HG03558 (cell line): Measurements from ENCODE around the gene KRT73.

ENCODE experiments used
- ATAC-seq: cut with Tn5 transposase; IDR thresholded peaks from one replicate; pipeline ENCODE4 v1.9.1; 2021; ENCODE audit warnings: moderate number of reproducible peaks; ENCODE audit not compliant: unreplicated experiment; ENCODE audit errors: extremely low read depth

Gene KRT73

DNA sequence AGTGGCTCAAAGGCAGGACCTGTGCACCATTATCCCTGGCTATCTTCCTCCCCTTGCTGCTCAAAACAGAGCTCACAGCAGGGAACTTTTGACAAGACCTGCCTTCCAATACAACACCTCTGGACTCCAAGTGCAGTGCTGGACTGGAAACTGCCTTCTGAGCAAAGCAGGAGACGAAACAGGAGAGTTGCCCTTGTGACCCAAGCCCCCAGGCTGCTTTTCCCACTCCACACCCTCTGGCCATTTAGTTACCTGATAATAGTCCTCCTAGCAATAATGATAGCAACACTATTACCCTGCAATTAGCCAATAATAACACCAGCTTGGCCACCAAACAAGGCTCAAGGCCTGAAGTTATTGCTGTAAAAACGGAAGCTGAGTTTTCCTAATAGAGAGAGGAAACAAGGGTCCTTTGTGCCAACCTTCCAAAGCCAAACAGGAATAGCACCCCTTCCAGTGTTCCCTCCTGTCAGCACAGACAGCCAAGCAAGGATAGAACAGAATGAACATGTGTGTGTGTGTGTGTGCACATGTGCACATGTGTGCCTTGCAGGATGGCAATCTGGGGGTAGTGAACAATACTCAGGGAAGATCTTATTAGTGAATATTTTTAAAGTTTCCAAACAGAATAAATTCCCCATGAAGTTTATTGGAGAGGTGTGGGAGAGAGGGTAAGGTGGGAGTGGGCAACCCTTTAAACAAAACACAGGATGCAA, 9.2 kb upstream of the KRT73 start:
- no peak for ATAC-seq

DNA sequence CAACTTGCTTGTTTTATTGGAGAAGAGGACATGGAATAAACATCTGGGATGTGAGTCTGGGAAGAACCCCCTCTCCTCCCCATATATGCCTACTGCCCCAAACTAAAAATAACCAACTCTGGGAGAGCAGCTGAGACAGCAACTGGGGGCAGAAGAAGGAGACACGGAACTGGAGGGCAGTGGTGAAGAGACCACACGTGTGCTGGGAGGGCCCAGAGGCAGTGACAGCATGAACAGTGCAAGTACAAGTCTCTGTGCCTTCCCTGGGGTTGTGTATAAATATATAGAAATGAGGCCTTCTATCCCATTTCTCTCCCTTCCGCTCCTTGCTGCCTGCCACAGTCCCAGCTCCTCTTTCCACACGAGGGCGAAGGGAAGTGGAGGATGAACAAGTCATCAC, 4.0 kb upstream of the KRT73 start:
- ATAC-seq, result no peak

DNA sequence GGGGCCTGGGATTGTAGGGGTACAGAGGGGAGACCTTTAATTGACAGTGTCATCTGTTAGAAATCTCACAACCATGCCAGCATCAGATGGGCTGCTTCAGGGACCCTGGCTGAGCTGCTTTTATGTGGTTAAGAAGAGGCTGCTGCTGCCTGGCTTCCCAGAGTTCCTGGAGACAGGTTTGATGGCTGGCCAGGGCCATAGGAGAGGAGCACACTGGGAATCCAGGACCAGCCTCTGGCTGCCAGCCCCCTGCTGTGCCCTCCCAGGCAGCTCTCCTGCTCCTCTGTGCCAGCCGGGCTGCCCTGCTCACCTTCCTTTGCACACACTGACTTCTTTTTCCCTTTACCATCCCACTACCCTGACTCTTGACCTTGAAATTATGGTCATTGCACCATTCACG, 507 bp upstream of the KRT73 start:
- no peak for ATAC-seq

DNA sequence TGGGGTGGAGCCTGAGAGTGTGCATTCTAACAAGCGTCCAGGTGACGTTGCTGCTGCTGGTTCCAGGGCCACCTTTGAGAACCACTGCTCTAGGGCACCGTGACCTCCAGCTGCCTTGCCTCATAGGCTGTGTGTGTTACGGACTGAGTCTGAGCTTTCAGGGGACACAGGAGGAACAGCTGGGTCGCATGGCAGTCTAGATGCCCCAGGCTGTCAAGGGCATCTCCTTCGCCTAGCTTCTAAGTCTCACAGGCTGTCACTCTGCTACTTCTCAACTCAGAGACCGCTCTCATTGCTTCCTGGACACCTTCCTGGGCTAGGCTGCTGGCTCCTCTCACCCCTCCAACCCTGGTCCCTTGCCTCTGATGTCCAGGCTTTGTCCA, 965 bp downstream of the KRT73 start:
- no peak for ATAC-seq

DNA sequence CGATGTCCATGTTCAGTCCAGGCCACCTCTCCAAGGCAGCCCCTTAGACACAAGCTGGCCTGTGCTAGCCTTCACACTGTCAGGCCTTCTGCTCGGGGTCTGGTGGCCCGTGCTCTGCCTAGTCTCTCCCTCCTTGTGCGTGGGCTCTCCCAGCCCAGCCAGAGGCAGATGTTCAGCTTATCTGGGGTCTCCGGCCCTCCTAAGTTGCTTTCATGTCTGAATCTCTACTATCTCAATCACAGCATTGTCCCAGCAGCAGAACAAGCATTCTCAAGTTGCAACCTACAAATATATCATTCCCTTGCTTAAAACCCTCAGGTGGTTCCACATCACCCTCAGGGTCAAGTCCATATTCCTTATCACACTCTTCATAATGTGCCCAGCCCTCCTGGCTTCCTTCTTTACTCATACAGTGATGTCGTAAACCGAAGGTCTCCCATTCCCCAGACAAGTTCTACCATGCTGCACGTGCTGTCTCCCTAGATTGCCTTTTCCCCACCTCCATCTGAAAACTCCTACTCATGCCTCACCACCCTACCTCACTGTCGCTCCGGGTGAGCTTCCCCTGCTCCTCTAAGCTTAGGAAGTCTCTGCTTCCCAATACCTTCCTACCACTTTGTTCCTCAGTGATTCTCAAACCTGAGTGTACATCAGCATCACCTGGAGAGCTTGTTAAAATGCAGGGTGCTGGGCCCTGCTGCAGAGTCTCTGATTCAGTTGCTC, 1.5 kb downstream of the KRT73 start:
- ATAC-seq, result no peak

DNA sequence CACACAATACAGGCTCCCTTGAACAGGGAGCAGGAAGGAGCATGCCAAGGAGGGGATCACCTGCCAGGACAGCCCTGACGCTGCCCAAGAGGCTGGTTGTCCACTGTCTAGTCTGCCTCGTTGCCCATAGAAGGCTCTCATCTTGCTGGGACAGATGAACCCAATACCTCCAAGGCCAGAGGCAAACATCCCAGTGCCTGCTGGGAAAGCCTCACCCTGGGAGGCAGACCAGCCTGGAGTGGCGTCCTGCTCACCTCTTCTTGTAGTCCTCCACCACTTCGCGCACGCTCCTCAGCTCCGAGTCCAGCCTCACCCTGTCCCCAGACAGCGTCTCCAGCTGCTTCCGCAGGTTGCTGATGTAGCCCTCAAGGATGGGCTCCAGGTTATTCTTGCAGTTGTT, 2.4 kb downstream of the KRT73 start:
- no peak for ATAC-seq

DNA sequence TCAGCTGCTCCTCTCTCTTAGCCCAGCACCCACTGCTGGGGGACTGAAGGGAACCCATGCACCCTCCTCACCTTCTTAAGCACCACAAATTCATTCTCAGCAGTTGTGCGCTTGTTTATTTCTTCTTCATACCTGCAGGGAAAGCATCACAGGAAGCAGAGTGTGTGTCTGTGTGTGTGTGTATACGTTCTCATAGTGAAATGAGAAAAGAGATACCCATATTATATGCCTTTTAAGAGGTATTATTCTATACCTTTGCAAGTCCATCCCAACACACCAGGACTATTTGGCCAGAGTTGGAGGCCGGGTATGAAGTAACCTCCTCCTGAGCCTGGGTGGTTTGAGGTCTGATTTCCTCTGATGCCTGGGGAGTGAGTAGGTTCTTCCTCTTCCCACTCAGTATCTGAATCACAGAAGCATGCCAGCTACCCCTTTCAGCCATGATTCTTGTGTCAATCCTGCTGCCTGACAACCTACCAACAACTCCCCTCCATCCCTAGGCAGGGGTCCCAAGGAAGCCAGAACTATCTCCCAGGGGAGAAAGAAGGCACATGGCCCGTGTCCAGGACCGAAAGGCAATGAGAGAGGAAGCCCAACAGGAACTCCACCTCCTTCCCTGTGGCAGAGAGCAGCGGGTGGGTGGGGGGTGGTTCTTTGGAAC, 3.0 kb downstream of the KRT73 start:
- no peak for ATAC-seq

DNA sequence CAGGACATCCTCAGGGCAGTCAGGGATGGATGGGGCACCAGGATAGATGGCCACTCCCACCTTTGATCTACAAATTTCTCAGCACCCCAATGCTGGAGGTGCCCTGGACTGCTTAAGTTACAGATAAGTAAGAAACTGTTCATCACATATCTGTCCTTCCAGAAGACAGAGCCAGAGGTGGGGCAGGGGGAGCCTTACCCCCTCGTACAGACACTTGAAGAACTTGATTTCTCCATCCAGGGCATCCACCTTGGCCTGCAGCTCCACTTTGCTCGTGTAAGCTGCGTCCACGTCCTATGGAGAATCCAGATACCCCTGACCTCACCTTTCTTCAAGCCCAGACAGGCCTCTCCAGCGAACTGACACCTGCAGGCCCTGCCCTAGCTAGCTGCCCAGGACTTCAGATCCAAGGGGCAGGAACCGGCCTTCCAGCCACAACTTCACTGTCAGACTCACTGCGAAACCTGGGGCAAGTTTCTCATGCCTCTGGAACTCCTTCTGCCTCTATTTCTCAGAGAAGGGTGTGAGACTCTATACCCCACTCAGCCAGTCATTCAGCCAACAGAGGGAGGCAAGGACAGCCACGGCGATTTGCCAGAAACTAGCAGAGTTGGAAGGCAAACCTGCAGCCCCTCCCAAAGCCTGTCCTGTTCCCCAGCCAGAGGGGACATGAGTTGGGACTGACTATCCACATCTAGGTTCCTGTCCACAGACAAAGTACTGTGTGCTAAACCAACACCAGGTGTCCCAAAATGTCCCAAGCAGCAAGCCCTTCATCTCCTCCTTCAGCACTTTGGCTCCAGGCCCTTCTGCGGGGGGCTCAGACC, 3.8 kb downstream of the KRT73 start:
- no peak for ATAC-seq

DNA sequence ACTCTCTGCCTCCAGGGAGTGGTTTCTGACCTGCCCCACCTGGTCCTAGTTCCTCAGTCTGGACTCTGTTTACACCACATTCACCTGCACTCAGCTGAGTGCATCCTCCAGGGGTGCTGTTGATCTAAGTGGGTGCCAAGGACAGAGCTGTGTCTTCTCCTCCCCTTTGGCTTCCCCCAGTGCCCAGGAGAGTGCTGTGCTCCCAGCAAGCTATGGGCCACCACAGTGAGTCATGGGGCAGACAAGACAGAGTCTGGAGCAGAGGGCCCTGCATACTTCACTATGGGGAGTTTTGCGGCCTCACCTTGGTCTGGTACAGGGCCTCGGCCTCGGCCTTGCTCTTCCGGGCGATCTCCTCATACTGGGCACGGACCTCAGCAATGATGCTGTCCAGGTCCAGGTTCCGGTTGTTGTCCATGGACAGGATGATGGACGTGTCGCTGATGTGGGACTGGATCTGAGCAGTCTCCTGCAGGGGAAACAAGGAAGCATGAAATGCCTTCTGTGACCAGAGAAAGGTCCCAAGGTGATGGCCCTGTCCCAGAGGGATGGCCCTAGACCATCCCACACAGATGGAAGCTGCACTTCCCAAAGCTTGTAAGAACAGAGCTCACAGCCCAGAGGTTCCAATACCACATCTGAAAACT, 4.9 kb downstream of the KRT73 start:
- ATAC-seq, result no peak

DNA sequence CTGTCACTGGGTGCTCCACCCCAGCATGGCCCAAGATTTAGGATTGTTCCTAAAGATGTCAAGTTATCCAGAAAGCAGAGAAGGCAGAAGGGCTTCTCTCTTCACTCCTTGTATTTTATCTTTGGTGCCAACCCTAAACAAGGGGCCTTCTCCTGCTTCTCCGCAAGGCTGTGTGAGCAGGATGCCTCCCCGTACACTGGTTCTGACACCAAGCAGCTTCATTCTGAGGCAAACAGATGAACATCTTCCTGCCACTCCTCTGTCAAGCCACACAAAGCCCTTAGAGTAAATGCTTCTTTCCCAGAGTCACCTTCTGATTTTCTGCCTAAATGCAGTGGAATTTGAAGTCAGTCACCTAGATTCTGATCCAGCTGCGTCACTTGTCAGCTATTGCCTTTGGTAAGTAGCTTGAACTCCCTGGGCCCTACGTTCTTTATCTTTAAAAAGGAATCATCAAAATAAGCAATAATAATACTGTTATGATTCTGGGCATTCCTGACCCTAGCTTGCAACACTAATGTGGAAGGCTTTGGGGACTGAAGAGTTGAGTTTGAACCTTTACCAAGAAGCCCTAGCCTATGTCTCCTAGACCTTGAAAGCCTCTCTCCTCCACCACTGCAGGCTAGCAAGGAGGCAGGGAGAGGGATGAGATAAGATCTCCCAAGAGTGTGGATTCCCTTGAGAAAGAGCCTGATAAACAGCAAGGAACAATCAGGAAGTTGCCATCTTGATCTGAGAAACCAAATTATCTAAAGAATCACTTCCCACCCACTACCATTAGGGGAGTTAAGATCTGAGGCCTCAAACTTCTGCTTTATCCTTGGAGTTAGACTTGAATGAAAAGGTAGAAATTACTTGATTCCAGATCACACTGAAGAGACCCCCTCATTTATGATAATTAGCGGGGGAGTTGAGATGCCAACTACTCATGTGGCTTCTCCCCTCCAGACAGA, 5.7 kb downstream of the KRT73 start:
- ATAC-seq, result no peak

DNA sequence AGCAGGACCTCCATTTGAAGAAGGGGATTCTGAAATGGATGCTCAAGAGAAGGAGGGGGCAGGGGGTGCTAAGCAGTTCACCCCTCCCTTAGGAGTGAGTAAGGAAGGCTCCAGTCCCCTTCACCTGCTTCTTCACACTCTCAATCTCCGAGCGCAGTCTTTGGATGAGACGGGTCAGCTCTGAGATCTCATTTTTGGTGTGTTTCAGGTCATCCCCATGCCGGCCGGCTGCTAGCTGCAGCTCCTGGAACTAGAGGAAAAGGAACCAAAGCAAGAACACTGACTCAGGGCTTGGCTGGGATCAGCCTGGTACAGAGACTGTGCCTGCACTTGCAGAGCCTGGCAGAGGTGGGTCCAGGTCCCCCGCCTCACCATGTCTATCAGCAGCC, 7.3 kb downstream of the KRT73 start:
- no peak for ATAC-seq

DNA sequence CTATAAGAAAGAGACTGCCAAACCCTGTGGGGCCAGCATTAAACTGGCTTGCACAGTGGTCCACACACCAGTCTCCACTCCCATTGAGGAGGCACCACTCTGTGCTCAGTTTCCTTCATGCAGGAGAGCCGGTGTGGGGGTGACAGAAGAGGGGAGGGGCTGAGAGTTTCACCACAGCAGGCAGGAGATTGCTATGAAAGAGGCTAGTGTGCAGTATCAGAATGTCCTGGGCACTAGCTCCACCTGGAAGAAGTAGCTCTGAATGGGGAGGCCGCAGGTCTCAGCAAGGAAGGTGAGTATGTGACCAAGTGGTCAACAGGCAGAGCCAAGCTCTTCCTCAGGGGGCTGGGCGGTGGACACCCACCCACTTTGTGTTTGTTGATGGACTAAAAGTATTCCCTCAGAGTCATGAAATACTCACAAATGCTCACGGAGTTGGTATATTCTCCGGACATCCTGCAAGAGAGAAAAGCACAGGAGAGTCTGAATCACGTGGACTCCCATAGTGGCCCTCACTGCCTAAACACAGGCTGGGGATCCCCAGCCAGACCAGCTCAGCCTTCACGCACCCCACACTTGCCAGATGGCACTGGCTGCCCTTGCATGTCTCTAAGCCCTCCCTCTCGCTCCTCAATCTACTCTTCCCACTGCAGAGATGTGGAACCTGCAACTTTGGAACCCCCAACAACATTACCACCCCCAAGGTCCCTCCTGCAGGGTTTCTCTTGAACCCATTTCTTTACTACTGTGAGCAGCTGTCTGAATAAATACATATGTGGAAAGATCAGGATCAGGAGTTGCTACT, 9.3 kb downstream of the KRT73 start:
- ATAC-seq, result no peak

DNA sequence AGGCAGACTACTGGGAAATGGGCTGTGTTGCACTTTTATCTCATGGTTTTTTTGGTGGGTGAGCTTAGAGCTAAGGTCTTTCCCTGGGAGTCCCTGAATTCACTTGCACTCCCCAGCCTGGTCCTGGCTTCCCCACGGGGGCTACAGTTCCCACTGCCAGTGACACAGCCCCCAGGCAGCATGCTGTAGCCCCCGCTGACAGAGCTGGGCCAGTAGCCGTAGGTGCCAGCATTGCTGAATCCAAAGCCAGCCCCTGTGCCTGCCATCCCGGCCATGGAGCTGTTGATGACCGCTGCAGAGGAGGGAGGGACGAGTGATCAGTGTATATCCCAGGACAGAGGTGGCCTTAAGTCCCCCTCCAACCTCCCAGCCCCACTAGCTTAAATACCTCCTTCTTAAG, 10.2 kb downstream of the KRT73 start:
- ATAC-seq, result no peak

DNA sequence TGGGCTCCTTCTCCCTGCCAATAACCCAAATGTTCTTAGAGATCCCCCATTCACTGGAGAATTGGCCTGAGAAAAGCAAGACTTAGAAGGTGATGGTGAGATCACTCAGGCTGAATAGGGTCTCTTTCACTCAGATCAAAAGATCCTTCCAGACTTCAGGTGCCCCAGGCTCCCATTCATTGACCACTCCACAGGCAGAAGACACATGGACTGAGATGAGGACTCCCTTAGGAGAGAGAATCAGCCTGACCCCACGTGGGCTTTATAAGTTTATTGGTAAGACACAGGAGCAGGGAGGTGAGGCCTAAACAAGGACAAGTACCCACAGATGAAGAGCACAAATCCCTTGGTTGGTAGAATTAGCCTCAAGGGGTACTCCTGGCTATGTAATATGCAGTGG, 11.0 kb downstream of the KRT73 start:
- no peak for ATAC-seq

DNA sequence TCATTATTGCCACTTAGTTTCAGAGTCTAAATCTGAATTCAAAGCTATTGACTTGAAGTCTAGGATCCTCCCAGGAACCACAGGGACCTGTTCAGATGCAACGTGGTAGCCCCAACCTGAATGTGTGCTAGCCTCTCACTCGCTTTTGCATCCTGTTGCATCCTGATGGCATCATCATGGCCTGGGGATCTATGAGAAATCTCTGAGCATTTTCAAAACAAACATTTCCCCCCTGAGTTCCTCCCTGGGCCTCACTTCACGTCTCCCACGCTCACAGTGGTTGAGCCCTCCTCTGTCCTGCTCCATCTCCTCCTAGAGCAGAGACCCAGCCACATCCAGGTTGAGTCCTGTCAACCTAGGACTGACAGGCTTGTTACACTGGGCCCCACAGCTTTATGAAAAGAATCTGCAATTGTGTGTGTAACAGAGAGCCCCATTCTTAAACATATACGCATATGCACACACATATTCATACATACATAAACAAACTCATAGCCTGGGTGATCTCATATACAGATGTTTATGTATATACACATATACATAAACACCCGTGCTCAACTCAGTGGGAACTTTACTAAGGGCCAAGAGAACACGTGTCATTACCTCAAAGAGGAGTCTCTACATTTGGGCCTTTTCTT, 11.7 kb downstream of the KRT73 start:
- ATAC-seq, result no peak

DNA sequence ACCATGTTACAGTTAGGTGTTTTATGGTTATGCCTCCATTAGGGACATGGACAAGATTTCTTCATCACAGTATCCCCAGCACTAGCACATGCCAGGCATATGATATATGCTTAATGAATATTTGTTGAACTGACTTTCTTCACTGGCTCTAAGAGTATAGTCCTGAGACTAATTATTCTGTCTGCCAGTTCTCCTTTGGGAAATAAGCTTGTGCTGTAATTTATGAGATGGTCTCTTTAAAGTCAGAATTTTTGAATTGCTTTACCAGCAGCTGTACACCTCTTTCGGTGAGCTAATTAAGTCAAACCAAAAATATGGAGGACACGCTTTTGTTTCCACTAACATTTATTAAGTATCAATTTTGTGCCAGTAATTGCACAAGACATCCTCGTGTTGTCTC, 12.3 kb downstream of the KRT73 start:
- no peak for ATAC-seq

DNA sequence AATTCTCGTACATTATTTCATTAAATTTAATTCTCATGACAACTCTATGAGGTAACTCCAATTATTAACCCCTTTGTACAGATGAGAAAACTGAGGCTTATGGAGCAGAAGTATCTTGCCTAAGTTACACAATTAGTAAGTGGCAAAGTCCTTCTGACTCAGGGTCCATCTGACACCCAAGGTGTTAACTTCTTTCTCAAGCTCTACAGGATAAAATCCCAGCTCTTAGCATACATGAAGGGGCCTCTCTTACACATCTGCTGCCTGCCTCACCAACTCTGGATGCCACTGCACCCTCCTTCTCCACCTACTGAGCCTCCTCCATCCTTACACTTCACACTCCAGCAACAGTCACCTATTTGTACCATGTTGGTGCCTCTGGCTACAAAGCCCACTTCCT, 12.8 kb downstream of the KRT73 start:
- no peak for ATAC-seq

DNA sequence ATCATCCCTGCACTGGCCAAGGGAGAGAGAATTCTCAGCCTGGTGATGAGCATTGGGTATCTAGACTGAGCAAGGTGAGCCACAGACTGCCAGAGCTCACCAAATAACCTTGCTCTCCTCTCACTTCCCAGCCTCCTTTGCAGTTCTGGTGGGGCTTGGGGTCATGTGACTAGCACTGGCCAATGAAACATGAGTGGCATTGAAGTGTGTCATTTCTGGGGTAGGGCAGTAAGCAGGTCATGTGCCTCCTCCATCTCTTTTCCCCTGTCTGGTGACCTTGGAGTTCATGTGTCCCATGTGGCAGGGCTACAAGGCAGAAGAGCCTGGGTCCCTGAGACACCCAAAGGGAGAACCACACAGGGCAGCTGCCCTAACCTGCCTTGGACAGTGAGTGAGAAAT, 13.5 kb downstream of the KRT73 start:
- ATAC-seq, result no peak
